Astrocyte of the cerebellum (primary cell): ENCODE results near the gene ARHGAP23.
A peak's percentile ranks its signal among the peaks of the same experiment; 100 is the strongest.
"Not testable (repeated sequence)": the region's sequence is repeated elsewhere in the genome, so short reads cannot be mapped to it uniquely, and the experiment has no call there.

Experiments used
- DNase-seq: peaks from one replicate; pipeline ENCODE4 v3.0.0-alpha.2; 2011; ENCODE audit warnings: low read depth
- H3K4me3 ChIP-seq: 2 replicates; pipeline ENCODE4 v1.5.1; 2011; ENCODE audit warnings: mild to moderate bottlenecking, low read depth, low read length, moderate library complexity
- CTCF ChIP-seq: IDR thresholded peaks from 2 replicates; pipeline ENCODE4 v1.5.1; 2012; ENCODE audit warnings: low read length, low read depth, moderate library complexity, mild to moderate bottlenecking; ENCODE audit errors: missing control alignments
- in situ Hi-C: cut with HindIII; loops from 2 replicates; pipeline ENCODE4 v1.10.0; 2017; ENCODE audit warnings: low sequenced_read_pairs

Gene ARHGAP23

GRCh38 chr17:38508954-38509771, 80.9 kb downstream of the ARHGAP23 start:
- peak; percentile 87 for TF ChIP-seq CTCF
- DNase-seq = peak; percentile 75
- H3K4me3 ChIP-seq = peak overlapping the region; percentile 19
- in situ Hi-C loops = no loop called here

GRCh38 chr17:38509772-38510420, 81.6 kb downstream of the ARHGAP23 start:
- no peak for TF ChIP-seq CTCF
- H3K4me3 ChIP-seq = peak overlapping the region; percentile 19
- in situ Hi-C loops = no loop called here
- no peak for DNase-seq

GRCh38 chr17:38510421-38511149, 82.3 kb downstream of the ARHGAP23 start:
- no peak for TF ChIP-seq CTCF
- in situ Hi-C loops = no loop called here
- no peak overlapping the region for H3K4me3 ChIP-seq
- DNase-seq = no peak

GRCh38 chr17:38511150-38512108, 83.2 kb downstream of the ARHGAP23 start:
- H3K4me3 ChIP-seq = no peak overlapping the region
- no peak for DNase-seq
- in situ Hi-C loops = no loop called here
- no peak for TF ChIP-seq CTCF

GRCh38 chr17:38512473-38513058, 84.3 kb downstream of the ARHGAP23 start:
- no peak for TF ChIP-seq CTCF
- in situ Hi-C loops = no loop called here
- H3K4me3 ChIP-seq = no peak overlapping the region
- no peak for DNase-seq

GRCh38 chr17:38526526-38526925, 98.3 kb downstream of the ARHGAP23 start:
- DNase-seq, H3K4me3 ChIP-seq, in situ Hi-C loops: not testable (repeated sequence)

GRCh38 chr17:38528141-38528540, 99.9 kb downstream of the ARHGAP23 start:
- in situ Hi-C loops, H3K4me3 ChIP-seq, DNase-seq: not testable (repeated sequence)

- DNase-seq, H3K4me3 ChIP-seq, in situ Hi-C loops: not testable (repeated sequence)
Measured at GRCh38 chr17:38530856-38531255, 102.6 kb downstream of the ARHGAP23 start.

- in situ Hi-C loops, H3K4me3 ChIP-seq, DNase-seq: not testable (repeated sequence)
Measured at GRCh38 chr17:38531761-38532160, 103.5 kb downstream of the ARHGAP23 start.
